Stimulated activated CD4-positive, alpha-beta T cell treated with anti-CD3 and anti-CD28 coated beads, Interleukin-1b, Interleukin-23, amount 100 ng/mL, for 4 hours (primary cell): ENCODE data around the gene C5orf47.
A peak's percentile ranks its signal among the peaks of the same experiment; 100 is the strongest.
"Not testable (repeated sequence)": the region's sequence is repeated elsewhere in the genome, so short reads cannot be mapped to it uniquely, and the experiment has no call there.

ENCODE experiments used
- DNase-seq, 2 donors: peaks; one replicate each; pipeline ENCODE4 v3.0.0-alpha.2; 2020; ENCODE audit warnings: low read depth in 2 of 2

The C5orf47 gene

DNA sequence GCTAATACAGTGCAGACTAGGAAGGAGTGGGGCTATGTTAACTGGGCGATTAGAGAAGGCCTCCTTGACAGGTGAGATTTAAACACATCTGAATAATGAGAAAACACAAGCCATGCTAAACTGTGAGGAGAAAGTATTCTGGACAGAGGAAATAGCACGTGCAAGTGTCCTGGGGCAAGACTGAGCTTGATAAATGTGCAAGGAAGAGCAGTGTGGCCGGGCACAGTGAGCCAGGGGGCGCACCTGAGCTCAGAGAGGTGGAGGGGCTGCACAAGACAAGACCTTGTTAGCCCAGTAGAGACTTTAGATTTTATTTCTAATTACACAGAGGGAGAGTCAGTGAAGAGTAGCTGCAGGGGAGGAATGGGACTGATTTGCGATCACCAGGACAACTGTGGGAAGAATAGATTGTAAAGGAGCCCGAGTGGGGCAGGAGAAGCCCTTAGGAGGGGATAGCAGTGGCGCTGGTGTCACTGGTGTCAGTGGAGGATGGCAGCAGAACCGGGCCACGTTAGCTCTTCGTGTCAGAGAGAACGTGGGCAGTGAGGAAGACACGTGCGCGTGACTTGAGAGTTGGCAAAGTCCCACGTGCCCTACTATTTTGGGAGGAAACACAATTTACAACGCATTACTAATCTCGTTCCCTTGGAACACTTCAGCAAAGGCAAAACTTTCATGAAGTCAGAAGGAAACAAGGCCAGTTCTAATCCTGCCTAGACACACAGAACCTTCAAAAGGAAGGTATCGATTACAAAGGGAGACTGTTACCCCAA is 17.9 kb upstream of the C5orf47 start:
- no peak for DNase-seq

DNA sequence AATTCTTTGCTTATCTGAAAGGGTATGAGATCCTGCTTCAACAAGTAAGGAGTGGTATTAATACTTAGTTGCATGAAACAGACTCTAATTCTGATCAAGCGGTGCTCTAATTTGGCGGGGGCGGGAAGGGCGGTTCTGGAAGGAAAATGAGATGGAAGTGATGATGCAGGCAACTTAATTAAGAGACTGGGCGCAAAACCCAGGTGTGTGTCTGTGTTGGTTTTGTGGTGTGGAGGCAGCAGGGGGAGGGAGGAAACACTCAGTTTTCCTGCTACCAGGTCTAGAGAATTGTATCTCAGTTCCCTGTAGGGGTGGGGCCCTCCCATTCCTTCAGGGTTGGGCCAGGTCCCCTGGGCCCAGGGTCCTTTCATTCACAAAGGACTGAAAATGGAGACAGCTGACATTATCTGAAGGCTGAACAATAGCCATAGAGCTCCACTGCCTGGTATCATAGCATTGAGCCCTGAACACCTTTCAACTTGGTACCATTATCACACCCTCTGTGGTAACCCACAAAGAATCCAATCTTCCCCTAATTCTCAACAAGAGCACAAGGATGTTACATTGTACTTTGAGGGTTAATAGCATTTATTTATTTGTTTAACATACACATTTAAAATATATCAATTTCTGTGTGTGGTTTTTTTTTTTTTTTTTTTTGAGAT is 17.2 kb upstream of the C5orf47 start:
- DNase-seq = no peak

DNA sequence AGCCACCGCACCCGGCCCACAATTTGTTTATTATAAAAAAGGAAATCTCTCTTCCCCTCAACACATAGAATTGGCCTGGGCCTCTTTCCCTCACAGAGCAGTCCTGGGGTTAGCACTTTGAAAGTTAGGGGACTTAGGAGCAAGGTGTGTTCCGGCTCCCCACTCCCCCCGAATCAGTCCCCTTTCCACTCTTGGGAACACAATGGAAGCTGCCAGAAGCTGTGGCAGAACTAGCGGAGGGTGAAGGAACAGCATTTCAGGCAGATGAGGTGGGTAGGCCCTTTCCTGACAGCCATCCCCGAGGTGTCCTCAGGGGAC is 16.4 kb upstream of the C5orf47 start:
- DNase-seq = no peak

DNA sequence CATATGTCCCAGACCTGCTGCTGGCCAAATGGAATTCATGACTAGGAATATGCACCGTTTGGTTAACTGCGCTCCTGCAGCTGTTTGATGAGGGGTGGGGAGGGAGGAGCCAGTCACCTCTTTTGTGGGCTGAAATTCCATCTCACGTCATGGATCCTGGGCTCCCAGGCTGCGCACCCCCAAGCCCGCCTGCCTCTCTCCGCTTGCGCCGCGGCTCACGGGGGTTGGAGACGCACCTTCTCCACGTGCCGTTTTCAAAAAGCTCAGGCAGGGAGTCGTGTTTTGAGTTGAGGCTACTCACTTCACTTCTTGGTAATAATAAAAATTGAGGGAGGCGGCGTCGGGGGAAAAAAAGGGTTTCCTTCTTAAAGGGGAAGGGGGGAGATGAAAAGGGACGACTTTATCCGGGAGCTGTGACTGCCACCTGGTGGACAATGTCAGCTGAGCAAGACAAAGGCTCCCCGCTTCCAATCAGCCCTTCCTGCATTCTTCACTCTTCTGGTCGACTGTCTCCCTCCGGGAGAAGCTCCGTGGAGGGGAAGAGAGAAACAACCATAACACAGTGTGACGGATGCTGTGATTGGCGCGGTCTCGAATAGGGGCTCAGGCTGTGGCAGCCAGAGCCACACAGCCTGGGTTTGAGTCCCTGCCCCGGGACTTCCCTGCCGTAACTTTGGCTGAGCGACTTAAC is 15.9 kb upstream of the C5orf47 start:
- DNase-seq = peak; percentile 62 to 69

DNA sequence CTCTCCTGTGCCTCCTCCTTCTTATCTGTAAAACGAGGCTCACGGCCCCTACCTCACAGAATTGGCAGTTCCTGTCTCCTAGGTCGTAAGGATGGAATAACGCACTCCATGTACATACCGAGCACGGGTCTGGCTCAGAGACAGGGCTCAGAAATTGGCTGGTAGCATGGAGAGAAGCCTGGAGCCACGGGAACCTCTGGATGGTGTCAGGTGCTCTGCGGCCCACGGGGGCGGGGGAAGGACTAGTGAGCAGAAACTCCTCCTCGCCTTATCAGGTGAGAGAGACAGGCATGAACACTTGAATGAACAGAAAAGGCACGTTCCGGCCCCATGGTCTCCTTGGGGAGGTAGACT is 15.4 kb upstream of the C5orf47 start:
- DNase-seq = peak in 1 of 2 donors; percentile 9

DNA sequence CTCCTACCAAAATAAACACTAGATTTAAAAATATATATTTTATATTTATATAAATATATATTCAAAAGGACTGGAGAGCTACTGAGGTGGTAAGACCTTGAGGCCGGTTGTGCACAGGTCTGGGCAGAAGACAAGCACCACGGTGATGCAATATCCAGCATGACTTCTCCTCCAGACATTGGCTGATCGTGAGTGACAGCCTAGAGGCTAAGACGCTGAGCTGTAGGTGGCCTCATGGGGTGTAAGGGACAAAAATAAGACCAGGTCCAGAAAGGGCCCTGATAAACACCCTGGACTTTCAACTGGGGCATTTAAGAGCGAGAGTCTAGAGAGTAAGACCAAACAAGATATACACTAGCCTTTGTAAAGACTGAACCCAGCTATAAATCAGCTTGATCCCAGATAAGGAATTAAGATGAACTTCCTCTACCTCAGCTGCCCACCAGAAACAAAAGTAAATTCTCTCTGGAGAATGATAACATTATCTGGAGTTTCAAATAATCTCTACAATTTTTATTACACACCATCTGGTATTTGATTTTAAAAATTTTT is 14.2 kb upstream of the C5orf47 start:
- no peak for DNase-seq

DNA sequence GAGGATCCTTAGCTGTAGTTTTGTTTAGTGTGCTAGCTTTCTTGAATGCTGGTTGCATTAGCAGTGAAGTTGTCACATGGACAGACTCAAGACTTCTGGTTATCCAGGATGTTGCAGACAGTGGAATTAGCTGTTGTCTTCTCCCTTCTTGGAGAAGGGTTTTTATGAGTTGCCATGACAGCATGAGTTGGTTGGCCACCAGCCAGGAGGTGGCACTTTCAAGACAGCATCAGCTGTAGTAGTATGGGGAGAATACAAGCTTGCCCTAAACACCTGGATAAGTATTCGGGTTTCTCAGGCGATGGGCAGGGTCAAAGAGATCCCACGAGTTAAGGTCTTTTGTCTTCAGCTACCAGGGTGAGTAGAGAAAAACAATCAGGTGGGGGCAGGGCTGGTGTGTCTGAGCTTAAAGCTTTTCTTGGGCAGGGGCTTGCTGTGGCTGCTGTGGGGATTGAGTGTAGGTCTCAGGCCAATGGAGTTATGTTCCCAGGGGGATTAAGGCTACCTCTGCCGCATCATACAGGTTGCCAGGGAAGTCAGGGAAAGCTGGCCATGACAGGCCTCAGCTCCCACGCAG is 7.7 kb upstream of the C5orf47 start:
- DNase-seq = no peak

DNA sequence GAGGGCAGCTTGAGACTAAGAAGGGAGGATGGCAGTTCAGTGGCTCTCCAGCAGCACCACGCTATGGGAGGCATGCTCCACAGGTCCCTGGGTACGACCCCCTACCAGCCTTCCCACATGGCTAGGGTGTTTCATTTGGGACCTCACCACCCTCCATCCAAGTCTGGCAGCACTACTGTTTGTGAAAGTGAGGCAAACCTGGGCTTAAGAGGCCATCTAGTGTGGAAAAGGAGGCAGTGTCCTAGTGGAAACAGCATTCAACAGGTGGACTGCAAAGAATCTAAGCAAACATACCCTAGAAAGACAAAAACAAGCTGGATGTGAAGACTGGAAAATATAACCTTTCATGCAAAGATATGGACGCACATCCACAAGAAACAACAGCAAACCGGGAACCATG is 4.8 kb upstream of the C5orf47 start:
- no peak for DNase-seq

DNA sequence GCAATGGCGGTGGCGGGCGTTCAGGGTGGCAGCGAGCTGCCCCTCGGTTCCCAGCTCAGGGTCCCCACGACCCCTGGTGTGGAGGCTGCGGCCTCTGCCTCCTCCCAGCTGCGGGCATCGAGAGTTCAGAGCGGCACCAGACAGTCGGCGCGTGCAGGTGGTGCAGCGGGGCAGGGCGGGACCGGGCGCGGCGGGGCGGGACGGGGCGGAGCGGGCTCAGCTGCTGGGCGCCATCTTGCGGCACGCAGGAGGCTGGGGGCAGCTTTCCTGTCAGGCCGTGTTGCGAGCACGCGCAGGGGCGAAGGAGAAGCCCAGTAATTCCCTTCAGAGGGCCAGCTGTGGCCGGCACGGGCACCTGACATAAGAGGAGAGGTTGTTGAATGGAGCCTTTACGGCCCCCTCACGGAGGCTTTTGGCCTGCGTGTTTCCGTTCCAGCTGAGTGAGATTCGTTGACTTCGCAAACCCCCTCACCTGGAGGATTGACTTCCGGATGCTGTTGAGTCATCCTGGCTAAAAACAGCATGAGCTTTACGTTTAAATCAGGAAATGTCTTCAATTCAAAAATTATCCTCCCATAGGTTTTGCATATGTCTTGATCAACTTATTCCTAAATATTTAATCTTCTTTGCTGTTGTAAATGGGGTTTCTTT is 587 bp downstream of the C5orf47 start:
- no peak for DNase-seq

DNA sequence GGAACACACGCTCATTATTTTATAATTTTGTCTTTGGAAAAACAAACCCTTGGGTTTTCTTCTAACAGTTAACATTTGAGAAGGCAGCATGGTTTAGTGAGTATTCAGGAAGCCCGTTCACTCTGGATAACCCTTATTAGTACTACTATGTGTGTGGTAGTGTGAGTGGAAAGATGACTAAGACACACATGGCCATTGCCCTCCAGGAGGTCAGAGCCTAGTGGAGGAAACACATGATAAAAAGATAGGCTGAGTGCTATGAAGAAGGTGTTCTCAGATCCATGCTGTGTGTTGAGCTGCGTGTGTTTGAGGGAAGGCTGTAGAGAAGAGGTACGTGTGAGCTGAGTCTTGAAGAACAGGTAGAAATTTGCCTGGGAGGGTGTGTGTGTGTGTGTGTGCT is 8.4 kb downstream of the C5orf47 start:
- DNase-seq = no peak

DNA sequence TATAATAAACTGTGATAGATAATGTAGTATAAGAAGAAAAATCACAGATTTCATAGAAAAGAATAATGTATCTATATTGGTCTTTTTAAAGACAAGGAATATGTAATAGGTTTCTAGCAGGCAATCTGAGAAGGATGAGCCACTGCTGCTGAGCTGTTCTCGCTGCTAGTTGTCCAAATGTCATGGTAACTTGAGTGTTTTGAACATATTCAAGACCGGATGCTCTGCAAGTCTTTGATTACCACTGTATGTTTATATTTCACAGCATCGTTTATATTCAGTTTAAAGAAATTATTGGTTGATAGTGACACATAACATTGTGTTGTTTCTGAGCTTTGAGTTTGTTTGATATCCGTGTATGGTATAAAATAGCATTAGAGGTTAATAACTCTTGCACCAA is 9.6 kb downstream of the C5orf47 start:
- DNase-seq = no peak

DNA sequence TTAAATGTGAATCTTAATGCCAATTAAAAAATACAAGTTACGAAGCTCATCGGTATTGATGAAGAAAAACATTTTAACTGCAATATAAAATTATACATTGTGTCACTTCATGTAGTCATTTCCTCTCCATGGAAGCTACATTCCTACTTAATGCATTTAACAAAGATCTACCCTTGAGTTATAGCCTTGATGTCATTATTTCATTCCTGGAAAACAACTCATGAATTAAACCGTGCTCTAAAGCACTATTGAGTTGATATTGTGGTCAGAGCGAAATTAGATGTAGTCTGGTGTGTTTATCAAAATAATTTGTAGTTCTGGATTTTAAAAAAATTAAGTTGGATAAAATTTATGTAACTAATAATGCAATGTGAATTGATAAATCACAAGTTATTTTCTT is 11.1 kb downstream of the C5orf47 start:
- DNase-seq = no peak

DNA sequence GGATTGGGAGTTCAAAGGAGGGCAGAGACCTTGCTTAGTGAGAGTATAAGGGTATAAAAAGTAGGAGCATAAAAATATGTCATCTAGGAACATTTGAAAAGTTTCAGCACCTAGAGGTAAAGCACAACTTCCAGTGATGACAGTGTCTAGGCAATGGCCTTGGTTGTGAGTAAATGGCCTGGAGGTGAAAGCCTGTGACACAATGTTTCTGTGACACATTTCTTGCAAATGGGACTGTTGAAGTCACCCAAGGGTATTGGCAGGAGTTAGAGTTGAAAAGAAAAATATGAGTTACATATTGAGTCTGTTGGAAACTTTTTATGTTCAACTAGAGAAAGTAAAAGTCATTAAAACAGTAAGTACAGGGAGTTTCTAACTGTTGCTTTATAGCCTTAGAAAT is 14.8 kb downstream of the C5orf47 start:
- no peak for DNase-seq

DNA sequence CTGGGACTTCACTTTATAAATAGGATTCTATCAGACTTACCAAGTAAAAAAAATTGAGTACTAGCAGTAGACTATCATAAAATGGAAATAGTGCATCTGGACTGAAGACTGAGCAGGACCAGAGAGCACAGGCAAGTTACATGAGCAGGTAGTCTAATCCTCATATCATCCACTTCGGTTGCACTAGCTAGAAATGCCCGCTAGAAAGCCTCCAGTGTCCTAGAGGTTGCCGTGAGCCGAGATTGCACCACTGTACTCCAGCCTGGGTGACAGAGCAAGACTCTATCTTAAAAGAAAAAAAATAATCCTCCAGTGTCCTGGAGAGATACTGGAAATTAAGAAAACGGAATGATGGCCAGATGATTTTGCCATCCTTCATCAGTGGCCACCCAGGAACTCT is 20.0 kb downstream of the C5orf47 start:
- no peak for DNase-seq

DNA sequence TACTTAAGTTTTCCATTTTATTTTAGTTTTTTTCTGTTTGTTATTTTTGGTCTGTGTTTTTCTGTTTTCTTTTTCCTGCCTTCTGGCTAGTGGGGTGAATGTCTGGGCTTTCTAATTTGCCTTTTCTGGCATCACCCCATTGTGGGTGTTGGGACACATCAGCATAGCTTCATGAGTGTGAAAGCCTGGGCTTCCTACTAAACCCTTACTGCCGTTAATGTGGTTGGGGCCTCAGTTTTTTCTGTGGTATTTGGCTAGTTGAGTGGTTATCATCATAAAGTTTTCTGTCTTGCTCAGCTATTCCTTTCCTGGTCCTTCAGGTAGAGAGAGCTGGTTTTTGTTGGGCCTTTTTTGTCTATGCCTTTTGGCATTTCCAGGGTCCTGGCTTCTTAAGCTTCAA is 21.4 kb downstream of the C5orf47 start:
- DNase-seq = no peak

DNA sequence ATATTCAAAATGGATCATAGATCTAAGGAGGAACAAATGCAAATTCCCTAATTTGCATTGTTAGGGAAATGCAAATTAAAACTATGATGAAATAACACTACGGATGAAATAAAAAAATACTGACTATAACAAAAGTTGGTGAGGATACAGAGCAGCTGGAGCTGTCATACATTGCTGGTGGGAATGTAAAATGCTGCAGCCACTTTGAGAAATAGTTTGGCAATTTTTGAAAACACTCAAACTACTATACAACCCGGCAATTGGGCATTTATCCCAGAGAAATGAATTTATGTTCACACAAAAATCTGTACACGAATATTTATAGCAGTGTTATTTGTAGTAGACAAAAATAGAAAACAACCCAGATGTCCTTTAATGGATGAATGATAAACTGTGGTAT is 22.5 kb downstream of the C5orf47 start:
- no peak for DNase-seq

DNA sequence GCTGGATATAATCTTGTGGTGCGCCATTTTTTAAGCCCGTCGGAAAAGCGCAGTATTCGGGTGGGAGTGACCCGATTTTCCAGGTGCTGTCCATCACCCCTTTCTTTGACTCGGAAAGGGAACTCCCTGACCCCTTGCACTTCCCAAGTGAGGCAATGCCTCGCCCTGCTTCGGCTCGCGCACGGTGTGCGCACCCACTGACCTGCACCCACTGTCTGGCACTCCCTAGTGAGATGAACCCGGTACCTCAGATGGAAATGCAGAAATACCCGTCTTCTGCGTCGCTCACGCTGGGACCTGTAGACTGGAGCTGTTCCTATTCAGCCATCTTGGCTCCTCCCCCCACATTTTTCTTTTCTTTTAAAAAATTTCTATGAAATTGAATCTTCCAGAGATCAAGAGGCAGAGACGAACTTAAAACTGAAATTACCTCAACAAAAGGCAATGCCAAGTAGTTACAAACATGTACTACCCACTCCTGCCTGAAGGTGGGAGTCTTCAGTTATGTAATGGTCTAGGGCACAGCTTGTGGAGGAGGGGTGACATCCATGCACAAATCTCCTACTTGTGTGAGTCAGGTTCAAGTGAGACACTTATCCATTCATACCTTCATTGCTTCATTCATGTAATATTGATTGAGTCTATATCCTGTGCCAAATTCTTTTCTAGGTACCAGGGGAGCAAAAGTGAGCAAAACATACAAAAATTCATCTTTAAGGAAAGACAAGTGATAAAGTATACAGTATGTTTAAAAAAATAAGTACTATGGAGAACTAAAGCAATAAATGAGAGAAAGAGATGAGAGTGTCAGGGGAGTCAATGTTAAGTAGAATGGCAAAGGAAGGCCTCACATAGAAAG is 31.3 kb downstream of the C5orf47 start:
- not testable (repeated sequence) for DNase-seq

DNA sequence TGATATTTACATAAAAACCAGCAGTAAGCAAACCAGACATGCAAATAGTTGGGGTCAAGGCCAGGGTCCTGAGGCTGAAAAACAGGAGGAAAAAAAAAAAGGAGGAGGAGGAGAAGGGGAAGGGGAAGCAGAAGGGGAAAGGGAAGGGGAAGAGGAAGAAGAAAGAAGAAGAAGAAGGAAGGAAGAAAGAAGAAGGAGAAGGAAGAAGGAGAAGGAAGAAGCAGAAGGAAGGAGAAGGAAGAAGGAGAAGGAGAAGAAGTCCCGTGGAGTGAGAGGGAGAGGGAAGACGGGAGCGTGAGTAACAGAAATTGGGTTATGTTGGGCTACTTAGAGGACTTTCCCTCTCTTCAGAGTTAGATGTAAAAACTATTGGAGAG is 31.9 kb downstream of the C5orf47 start:
- no peak for DNase-seq

DNA sequence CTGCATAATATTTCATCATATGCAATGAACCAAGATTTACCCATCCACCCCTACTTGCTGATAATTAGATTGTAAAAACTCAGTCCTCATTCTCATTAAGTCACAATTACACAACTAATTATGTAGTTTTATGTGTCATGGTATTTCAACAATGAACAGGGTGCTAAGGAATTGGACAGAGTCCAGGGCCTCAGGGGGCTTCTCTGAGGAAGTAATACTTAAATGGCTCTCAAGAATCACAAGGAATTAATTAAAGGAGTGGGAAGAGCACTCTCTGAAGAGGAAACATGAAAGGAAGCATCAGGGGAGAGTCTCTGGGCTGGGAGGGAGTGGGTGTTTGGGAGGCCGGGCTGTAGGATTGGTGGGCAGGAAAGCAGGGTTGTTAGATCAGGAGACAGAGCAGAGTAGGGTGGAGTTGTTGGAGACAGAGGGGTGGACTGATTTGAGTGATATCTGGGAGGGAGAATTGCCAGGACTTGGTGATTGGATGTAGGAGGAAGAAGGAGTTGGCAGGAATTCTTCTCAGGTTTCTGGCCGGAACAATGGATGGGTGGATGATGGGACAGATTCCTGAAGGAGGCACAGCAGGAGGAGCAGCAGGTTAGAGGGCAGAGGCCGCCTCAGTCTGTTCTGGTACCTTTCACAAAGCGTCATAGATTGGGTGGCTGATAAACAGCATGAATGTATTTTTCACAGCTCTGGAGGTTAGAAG is 33.6 kb downstream of the C5orf47 start:
- no peak for DNase-seq

DNA sequence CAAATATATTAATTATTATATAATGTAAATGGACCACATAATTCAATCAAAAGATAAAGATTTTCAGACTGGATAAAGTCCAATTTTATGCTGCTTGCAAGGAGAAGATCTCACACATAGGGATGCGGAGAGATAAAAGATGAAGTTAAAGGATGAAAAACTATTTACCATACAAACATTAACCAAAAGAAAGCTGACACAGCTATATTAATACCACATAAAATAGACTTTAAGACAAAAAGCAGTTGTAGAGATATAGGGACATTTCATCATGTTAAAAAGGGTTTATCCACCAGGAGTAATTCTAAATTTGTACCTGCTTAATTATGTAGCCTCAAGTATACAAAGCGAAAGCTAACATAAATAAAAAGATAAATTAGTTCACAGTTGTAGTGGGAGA is 41.3 kb downstream of the C5orf47 start:
- DNase-seq = no peak
